Stimulated activated effector memory CD8-positive, alpha-beta T cell treated with anti-CD3 and anti-CD28 coated beads, Interleukin-12 subunit alpha, Interleukin-12 subunit beta, amount 100 ng/mL, for 72 hours (primary cell): Measurements from ENCODE around the gene RBMX.
A peak's percentile ranks its signal among the peaks of the same experiment; 100 is the strongest.
"Not testable (repeated sequence)": the region's sequence is repeated elsewhere in the genome, so short reads cannot be mapped to it uniquely, and the experiment has no call there.

Experiments used
- ATAC-seq: fragments of 150-1000 bp; cut with Tn5 transposase; 2 replicates; pipeline ENCODE4 v1.10.0; 2021
- DNase-seq, 2 donors: peaks; one replicate each; pipeline ENCODE4 v3.0.0; 2021 to 2022; ENCODE audit warnings: low spot score in 2 of 2
- H3K27ac Mint-ChIP-seq: one replicate; pipeline ENCODE4 v1.8.0; 2022; ENCODE audit warnings: mild to moderate bottlenecking, mixed read lengths
- H3K36me3 Mint-ChIP-seq: one replicate; pipeline ENCODE4 v1.8.0; 2022; ENCODE audit warnings: mild to moderate bottlenecking, mixed read lengths
- H3K4me1 Mint-ChIP-seq: one replicate; pipeline ENCODE4 v1.8.0; 2022; ENCODE audit warnings: mixed read lengths
- H3K4me3 Mint-ChIP-seq: one replicate; pipeline ENCODE4 v1.8.0; 2022; ENCODE audit warnings: mild to moderate bottlenecking, mixed read lengths
- H3K9me3 Mint-ChIP-seq: one replicate; pipeline ENCODE4 v1.8.0; 2022; ENCODE audit warnings: mixed read lengths

Gene RBMX

GRCh38 chrX:136880452-136881013 is at the start of gene RBMX:
TSS of gene RBMX (minus strand) at chrX:136880725. CDS start at chrX:136879427, 1,298 bp downstream.
- peak within 1 kb of the TSS; percentile 99 for H3K27ac Mint-ChIP-seq
- H3K36me3 Mint-ChIP-seq = peaks cover 55% of the 10 kb centered on the region
- peak; percentile 78 to 94 for DNase-seq
- no peaks in the 10 kb centered on the region for H3K9me3 Mint-ChIP-seq
- peak; percentile 97 for ATAC-seq
- H3K4me3 Mint-ChIP-seq = peak within 1 kb of the TSS; percentile 88
- no peaks in the 10 kb centered on the region for H3K4me1 Mint-ChIP-seq

- ATAC-seq, H3K4me3 Mint-ChIP-seq, H3K36me3 Mint-ChIP-seq, H3K9me3 Mint-ChIP-seq, H3K4me1 Mint-ChIP-seq, DNase-seq, H3K27ac Mint-ChIP-seq: not testable (repeated sequence)
Observed at GRCh38 chrX:136921438-136921837, 40.9 kb upstream of the RBMX start.

- H3K4me3 Mint-ChIP-seq = no peak overlapping the region
- no peaks in the 10 kb centered on the region for H3K36me3 Mint-ChIP-seq
- no peak for ATAC-seq
Observed at GRCh38 chrX:136920001-136920400, 39.5 kb upstream of the RBMX start.

GRCh38 chrX:136916827-136917226 is 36.3 kb upstream of the RBMX start:
- Mint-ChIP-seq H3K27ac (no peak overlapping the region), H3K9me3 (no peaks in the 10 kb centered on the region), H3K36me3 (no peaks in the 10 kb centered on the region), H3K4me1 (peaks cover 4% of the 10 kb centered on the region), H3K4me3 (no peak overlapping the region)
- DNase-seq = no peak
- no peak for ATAC-seq

More at GRCh38 chrX:136920001-136920400, 39.5 kb upstream of the RBMX start:
- Mint-ChIP-seq H3K27ac (no peak overlapping the region), H3K4me1 (no peaks in the 10 kb centered on the region), H3K9me3 (no peaks in the 10 kb centered on the region)
- DNase-seq = no peak

GRCh38 chrX:136911661-136912060 is 31.1 kb upstream of the RBMX start:
- H3K4me1 Mint-ChIP-seq = peaks cover 13% of the 10 kb centered on the region
- ATAC-seq, H3K9me3 Mint-ChIP-seq, DNase-seq, H3K36me3 Mint-ChIP-seq: not testable (repeated sequence)
- H3K4me3 Mint-ChIP-seq = peak overlapping the region; percentile 84
- peak overlapping the region; percentile 64 for H3K27ac Mint-ChIP-seq

- peak overlapping the region; percentile 64 for H3K27ac Mint-ChIP-seq
- no peaks in the 10 kb centered on the region for H3K9me3 Mint-ChIP-seq
- H3K4me3 Mint-ChIP-seq = peak overlapping the region; percentile 84
- peaks cover 13% of the 10 kb centered on the region for H3K4me1 Mint-ChIP-seq
- no peak for ATAC-seq
- H3K36me3 Mint-ChIP-seq = no peaks in the 10 kb centered on the region
- DNase-seq = no peak
Observed at GRCh38 chrX:136911253-136911652, 30.7 kb upstream of the RBMX start.

GRCh38 chrX:136910565-136911035 is 30.1 kb upstream of the RBMX start:
- peak overlapping the region; percentile 79 for H3K27ac Mint-ChIP-seq
- H3K9me3 Mint-ChIP-seq = no peaks in the 10 kb centered on the region
- no peaks in the 10 kb centered on the region for H3K36me3 Mint-ChIP-seq
- peaks cover 13% of the 10 kb centered on the region for H3K4me1 Mint-ChIP-seq
- peak overlapping the region; percentile 84 for H3K4me3 Mint-ChIP-seq
- DNase-seq (no peak), ATAC-seq (no peak)

- Mint-ChIP-seq H3K27ac (peak overlapping the region; percentile 79), H3K4me1 (peaks cover 13% of the 10 kb centered on the region), H3K36me3 (no peaks in the 10 kb centered on the region), H3K9me3 (no peaks in the 10 kb centered on the region), H3K4me3 (peak overlapping the region; percentile 84)
- peak; percentile 80 for ATAC-seq
- peak; percentile 18 to 77 for DNase-seq
Observed at GRCh38 chrX:136909706-136910564, 29.4 kb upstream of the RBMX start.

- Mint-ChIP-seq H3K4me1 (peaks cover 13% of the 10 kb centered on the region), H3K4me3 (peak overlapping the region; percentile 84), H3K27ac (peak overlapping the region; percentile 79), H3K36me3 (no peaks in the 10 kb centered on the region), H3K9me3 (no peaks in the 10 kb centered on the region)
- DNase-seq = peak; percentile 59 to 83
- peak; percentile 88 for ATAC-seq
Observed at GRCh38 chrX:136909119-136909705, 28.7 kb upstream of the RBMX start.

GRCh38 chrX:136907621-136908020 is 27.1 kb upstream of the RBMX start:
- Mint-ChIP-seq H3K36me3 (no peaks in the 10 kb centered on the region), H3K27ac (no peak overlapping the region), H3K4me1 (peaks cover 13% of the 10 kb centered on the region), H3K9me3 (no peaks in the 10 kb centered on the region), H3K4me3 (no peak overlapping the region)
- no peak for ATAC-seq
- DNase-seq = no peak

- Mint-ChIP-seq H3K9me3 (no peaks in the 10 kb centered on the region), H3K4me3 (no peak overlapping the region)
Observed at GRCh38 chrX:136906921-136907510, 26.5 kb upstream of the RBMX start.

GRCh38 chrX:136904067-136904466 is 23.5 kb upstream of the RBMX start:
- not testable (repeated sequence) for DNase-seq, H3K4me1 Mint-ChIP-seq, H3K4me3 Mint-ChIP-seq, ATAC-seq, H3K36me3 Mint-ChIP-seq, H3K9me3 Mint-ChIP-seq, H3K27ac Mint-ChIP-seq

More at GRCh38 chrX:136906921-136907510, 26.5 kb upstream of the RBMX start:
- Mint-ChIP-seq H3K4me1 (peaks cover 11% of the 10 kb centered on the region), H3K27ac (no peak overlapping the region), H3K36me3 (no peaks in the 10 kb centered on the region)
- no peak for ATAC-seq
- no peak for DNase-seq

GRCh38 chrX:136900071-136900470 is 19.5 kb upstream of the RBMX start:
- H3K36me3 Mint-ChIP-seq, ATAC-seq, H3K27ac Mint-ChIP-seq, H3K4me1 Mint-ChIP-seq, DNase-seq, H3K4me3 Mint-ChIP-seq, H3K9me3 Mint-ChIP-seq: not testable (repeated sequence)

GRCh38 chrX:136899221-136899620 is 18.7 kb upstream of the RBMX start:
- no peak overlapping the region for H3K4me3 Mint-ChIP-seq
- DNase-seq (no peak), ATAC-seq (no peak)
- H3K9me3 Mint-ChIP-seq = no peaks in the 10 kb centered on the region
- no peaks in the 10 kb centered on the region for H3K36me3 Mint-ChIP-seq
- no peak overlapping the region for H3K27ac Mint-ChIP-seq
- no peaks in the 10 kb centered on the region for H3K4me1 Mint-ChIP-seq

- H3K4me1 Mint-ChIP-seq, H3K4me3 Mint-ChIP-seq, ATAC-seq, DNase-seq, H3K36me3 Mint-ChIP-seq, H3K9me3 Mint-ChIP-seq, H3K27ac Mint-ChIP-seq: not testable (repeated sequence)
Observed at GRCh38 chrX:136898752-136899151, 18.2 kb upstream of the RBMX start.
